ENCODE results near the gene STAMBP. TPM values are rescaled to one million over a fixed set of nuclear protein-coding genes. Genes with fewer than 3 reads are reported as not detected.

The STAMBP gene
- total and polyA plus RNA-seq, 9 of the 15 experiments (the other 6 are each of a cell fraction or from before 2014, with no cell fraction given): 36.9 to 75.2 (median 48.8) TPM

DNA sequence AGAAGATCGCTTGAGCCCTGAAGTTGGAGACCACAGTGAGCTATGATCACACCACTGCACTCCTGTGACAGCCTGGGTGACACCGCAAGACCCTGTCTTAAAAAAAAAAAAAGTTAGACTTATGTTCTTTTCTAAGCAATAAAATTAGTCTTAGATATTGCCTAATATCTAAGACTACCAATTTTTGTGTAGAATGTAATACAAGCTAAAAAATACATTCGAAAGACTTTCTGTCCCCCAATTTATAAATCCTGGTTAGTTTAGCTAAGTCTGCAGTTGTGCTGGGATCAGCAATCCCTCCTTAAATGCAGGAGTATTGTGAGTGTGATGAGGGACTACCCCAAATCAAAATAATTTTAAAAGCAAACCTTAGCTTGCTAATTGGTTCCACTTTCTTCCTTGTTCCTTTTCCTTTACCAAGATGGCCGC, 358 bp upstream of the STAMBP start:
- no peaks in the 10 kb centered on the region for H3K9me3 ChIP-seq (replicated peaks; ENCODE audit: control insufficient read depth, insufficient read depth, low read depth, low read length)
- ChIA-PET POLR2A (interaction anchor here (0.7 to 1.3 kb wide), 11 partner anchors 11 to 371 kb away, joined by 3 to 7 read pairs (median 3); no protein-coding TSS in a partner anchor), CTCF (ENCODE audit: low intra/inter-chr PET ratio) (interaction anchor here (0.6 to 1.1 kb wide), 2 partner anchors 118 to 496 kb away, joined by 3 read pairs; no protein-coding TSS in a partner anchor)
- H3K27ac ChIP-seq (ENCODE audit: extremely low read depth, low read depth, low read length): peak overlapping the region; percentile 54
- H3K79me2 ChIP-seq (ENCODE audit: control insufficient read depth, insufficient read depth, low read length): peaks cover 22% of the 10 kb centered on the region
- DNase-seq (ENCODE audit: extremely low read depth in 1 of 4, low spot score in 3 of 4): no peak
- ATAC-seq: no peak
- BruUV-seq (replicated peaks): TSS peak; percentile 85
- no peaks in the 10 kb centered on the region for H3K9me1 ChIP-seq (ENCODE audit: control insufficient read depth, insufficient read depth, low read length)
- H4K20me1 ChIP-seq (replicated peaks; ENCODE audit: control insufficient read depth, insufficient read depth, low read length): no peaks in the 10 kb centered on the region
- in situ Hi-C loops (cut with MboI) (no loop called here), intact Hi-C loops (cut with micrococcal nuclease) (loop anchor here (10.0 kb wide), 7 partner anchors 154 to 566 kb away; partner anchors contain the start of genes BOLA3 and TET3)
- peak overlapping the region; percentile 62 for H3K4me3 ChIP-seq
- H2AFZ ChIP-seq (ENCODE audit: low read depth, low read length): peak overlapping the region; percentile 98
- 28% methylated on average over 4 of the region's 4 CpGs for WGBS (ENCODE audit: insufficient coverage, low coverage, missing lambda C conversion rate)
- peak overlapping the region; percentile 93 for H3K4me2 ChIP-seq (ENCODE audit: insufficient read depth, low read length)
- H3K36me3 ChIP-seq (ENCODE audit: control insufficient read depth, insufficient read depth, low read length): peaks cover 27% of the 10 kb centered on the region; the same call in 2 of the 3 replicates
- H3K9ac ChIP-seq (ENCODE audit: insufficient read depth in 1 of 2, low read depth in 2 of 2, low read length in 2 of 2): peak overlapping the region in 1 of 2 experiments; percentile 93; a peak in 3 of 4 replicates
- FAIRE-seq: no peak
- H3K27me3 ChIP-seq (ENCODE audit: control insufficient read depth in 2 of 2, insufficient read depth in 2 of 2, low read length in 2 of 2): no peaks in the 10 kb centered on the region
- peaks cover 7 to 13% of the 10 kb centered on the region in 2 experiments; a peak in 4 of 5 replicates for H3K4me1 ChIP-seq (replicated peaks in 1 of 2; ENCODE audit: control insufficient read depth in 2 of 2, insufficient read depth in 2 of 2, low read length in 2 of 2)
- 0 out of 3 replicates have a peak, but pooled peaks of 1 of the 2 experiments have one; percentile 51 for TF ChIP-seq CBX3 (IDR thresholded peaks at IDR 0.05; ENCODE audit: borderline replicate concordance in 1 of 2, low read length in 2 of 2)
- TF ChIP-seq CREB1 (IDR thresholded peaks at IDR 0.05): no peak
- TF ChIP-seq CREB1 (CRISPR knock-in tag; IDR thresholded peaks at IDR 0.05): no peak
- peak in 1 of 2 experiments; percentile 28; a peak in 1 of 4 replicates for TF ChIP-seq FOXK2 (conservative IDR thresholded peaks at IDR 0.05 in 1 of 2, IDR thresholded peaks at IDR 0.05 in 1 of 2; ENCODE audit: low read depth in 2 of 2)
- TF ChIP-seq ARNT (IDR thresholded peaks at IDR 0.05): 0 out of 4 replicates have a peak, but pooled peaks of 1 of the 2 experiments have one; percentile 29
- TF ChIP-seq CEBPG (CRISPR knock-in tag; IDR thresholded peaks at IDR 0.05): no peak
- peak; percentile 71 to 73 for TF ChIP-seq CEBPG (tag; conservative IDR thresholded peaks at IDR 0.05 in 1 of 2, IDR thresholded peaks at IDR 0.05 in 1 of 2)
- TF ChIP-seq ZNF121 (CRISPR knock-in tag; conservative IDR thresholded peaks at IDR 0.05): no peak
- TF ChIP-seq SIX5 (IDR thresholded peaks at IDR 0.05; ENCODE audit: borderline replicate concordance in 1 of 2, insufficient read depth in 1 of 2, low read depth in 1 of 2, low read length in 2 of 2): peak; percentile 39 to 48; a peak in 2 of 4 replicates
- TF ChIP-seq, protein P1, sequence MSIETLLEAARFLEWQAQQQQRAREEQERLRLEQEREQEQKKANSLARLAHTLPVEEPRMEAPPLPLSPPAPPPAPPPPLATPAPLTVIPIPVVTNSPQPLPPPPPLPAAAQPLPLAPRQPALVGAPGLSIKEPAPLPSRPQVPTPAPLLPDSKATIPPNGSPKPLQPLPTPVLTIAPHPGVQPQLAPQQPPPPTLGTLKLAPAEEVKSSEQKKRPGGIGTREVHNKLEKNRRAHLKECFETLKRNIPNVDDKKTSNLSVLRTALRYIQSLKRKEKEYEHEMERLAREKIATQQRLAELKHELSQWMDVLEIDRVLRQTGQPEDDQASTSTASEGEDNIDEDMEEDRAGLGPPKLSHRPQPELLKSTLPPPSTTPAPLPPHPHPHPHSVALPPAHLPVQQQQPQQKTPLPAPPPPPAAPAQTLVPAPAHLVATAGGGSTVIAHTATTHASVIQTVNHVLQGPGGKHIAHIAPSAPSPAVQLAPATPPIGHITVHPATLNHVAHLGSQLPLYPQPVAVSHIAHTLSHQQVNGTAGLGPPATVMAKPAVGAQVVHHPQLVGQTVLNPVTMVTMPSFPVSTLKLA (conservative IDR thresholded peaks at IDR 0.05): 0 out of 4 replicates have a peak, but pooled peaks of 1 of the 2 experiments have one; percentile 13
- peak; percentile 39; the same call in 1 of the 2 replicates for TF ChIP-seq NR2C1 (IDR thresholded peaks at IDR 0.05)
- no peak for TF ChIP-seq NR2C1 (tag; IDR thresholded peaks at IDR 0.05)
- no peak for TF ChIP-seq GABPB2 (CRISPR knock-in tag; conservative IDR thresholded peaks at IDR 0.05)
- no peak for TF ChIP-seq GATA2 (CRISPR knock-in tag; IDR thresholded peaks at IDR 0.05)
- TF ChIP-seq HDAC2 (IDR thresholded peaks at IDR 0.05): no peak
- TF ChIP-seq, protein P2, sequence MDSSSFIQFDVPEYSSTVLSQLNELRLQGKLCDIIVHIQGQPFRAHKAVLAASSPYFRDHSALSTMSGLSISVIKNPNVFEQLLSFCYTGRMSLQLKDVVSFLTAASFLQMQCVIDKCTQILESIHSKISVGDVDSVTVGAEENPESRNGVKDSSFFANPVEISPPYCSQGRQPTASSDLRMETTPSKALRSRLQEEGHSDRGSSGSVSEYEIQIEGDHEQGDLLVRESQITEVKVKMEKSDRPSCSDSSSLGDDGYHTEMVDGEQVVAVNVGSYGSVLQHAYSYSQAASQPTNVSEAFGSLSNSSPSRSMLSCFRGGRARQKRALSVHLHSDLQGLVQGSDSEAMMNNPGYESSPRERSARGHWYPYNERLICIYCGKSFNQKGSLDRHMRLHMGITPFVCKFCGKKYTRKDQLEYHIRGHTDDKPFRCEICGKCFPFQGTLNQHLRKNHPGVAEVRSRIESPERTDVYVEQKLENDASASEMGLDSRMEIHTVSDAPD (CRISPR knock-in tag; IDR thresholded peaks at IDR 0.05): no peak
- TF ChIP-seq MBD2 (IDR thresholded peaks at IDR 0.05; ENCODE audit: borderline replicate concordance, low read depth): no peak
- TF ChIP-seq, protein P3, sequence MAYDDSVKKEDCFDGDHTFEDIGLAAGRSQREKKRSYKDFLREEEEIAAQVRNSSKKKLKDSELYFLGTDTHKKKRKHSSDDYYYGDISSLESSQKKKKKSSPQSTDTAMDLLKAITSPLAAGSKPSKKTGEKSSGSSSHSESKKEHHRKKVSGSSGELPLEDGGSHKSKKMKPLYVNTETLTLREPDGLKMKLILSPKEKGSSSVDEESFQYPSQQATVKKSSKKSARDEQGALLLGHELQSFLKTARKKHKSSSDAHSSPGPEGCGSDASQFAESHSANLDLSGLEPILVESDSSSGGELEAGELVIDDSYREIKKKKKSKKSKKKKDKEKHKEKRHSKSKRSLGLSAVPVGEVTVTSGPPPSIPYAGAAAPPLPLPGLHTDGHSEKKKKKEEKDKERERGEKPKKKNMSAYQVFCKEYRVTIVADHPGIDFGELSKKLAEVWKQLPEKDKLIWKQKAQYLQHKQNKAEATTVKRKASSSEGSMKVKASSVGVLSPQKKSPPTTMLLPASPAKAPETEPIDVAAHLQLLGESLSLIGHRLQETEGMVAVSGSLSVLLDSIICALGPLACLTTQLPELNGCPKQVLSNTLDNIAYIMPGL (CRISPR knock-in tag; IDR thresholded peaks at IDR 0.05): no peak
- 0 out of 2 replicates have a peak, but pooled peaks have one; percentile 25 for TF ChIP-seq KAT8 (IDR thresholded peaks at IDR 0.05; ENCODE audit: low read depth)
